Measurements from ENCODE around the gene TENT4B.

The TENT4B gene

DNA sequence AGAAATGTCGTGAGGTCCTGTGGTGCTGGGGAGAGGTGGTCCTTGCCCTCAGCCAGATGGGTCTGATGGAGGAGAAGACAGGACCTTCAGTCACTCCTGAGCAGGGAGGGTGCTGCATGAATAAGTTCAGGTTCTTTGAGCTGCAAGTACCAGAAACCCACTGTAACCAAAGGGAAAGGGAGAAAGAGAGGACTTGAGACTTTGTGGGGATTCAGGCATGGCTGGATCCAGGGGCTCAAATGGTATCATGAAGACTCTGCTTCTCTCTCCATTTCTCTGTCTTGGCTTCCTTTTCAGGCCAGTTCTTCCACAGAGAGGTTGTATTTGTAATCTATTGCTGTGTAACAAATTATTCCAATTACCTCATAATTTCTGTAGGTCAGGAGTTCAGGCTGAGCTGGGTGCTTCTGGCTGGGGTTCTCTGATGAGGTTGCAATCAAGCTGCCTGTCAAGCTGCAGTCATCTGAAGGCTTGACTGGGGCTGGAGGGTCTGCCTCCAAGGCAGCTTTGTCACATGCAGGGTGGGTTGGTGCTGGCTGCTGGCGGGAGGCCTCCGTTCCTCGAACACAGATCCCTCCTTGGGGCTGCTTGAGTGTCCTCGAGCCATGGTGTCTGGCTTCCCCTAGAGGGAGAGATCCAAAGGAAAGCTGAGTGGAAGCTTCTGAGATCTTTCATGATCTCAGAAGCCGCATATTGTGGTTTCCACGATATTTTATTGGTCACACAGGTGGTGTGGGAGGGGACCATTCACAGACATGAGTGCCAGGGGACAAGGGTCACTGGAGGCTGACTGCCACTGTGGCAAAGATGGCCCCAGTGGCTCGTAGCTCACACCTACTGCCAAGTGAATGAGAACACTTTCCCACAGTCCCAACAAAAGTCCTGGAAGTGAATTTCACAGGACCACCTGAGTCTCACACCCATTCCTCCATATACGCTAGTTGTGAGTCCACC, 107.4 kb downstream of the TENT4B start:
- DNase-seq: no peak

DNA sequence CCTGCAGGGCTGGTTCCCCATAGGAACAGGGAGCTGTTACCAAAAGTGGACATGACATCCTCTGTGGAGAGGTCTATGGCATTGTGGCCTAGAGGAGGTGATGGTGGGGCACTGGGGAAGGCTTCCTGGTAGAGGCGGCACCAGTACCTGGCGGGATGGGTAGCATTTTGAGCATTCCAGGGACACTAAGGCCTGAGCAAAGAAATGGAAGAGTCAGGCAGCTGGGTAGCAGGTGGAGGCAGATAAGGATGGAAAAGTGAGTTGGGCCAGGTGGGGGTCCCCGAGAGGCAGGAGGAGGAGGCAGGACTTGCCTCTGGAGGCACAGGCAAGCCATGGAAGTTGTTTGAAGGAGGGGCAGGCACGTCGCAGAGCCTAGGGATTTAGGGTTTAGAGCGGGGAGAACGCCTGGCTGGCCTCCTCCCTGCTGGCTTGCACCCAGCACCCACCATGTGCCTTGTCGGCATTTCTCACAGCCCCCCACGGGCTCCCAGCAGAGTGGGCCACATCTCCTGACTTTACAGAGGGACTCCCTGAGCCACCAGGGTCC, 108.1 kb downstream of the TENT4B start:
- DNase-seq: no peak

DNA sequence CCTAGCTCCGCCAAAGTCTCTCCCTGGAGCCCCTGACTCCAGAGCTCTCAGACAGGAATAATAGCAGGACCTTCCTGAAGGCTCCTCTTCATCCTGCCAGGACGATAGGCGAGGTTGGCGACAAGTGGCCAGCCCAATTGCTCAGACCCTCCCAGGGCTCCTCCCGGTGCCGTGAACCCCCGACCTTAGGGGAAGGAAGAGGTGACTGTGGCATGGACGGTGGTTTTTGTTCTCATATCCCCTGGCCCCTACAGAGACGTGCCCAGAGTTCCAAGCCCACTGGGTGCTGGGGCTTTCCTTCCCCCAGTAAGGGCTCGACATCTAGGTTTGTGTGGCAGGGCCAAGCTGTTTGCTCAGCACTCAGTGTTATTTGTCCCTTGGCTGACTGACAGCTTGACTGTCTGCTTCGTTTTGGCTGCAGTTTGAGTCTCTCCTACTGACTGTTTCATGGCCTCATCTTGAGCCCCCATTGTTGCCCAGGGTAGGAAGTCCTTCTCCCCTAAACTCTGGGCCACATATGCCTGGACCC, 108.7 kb downstream of the TENT4B start:
- no peak for DNase-seq

DNA sequence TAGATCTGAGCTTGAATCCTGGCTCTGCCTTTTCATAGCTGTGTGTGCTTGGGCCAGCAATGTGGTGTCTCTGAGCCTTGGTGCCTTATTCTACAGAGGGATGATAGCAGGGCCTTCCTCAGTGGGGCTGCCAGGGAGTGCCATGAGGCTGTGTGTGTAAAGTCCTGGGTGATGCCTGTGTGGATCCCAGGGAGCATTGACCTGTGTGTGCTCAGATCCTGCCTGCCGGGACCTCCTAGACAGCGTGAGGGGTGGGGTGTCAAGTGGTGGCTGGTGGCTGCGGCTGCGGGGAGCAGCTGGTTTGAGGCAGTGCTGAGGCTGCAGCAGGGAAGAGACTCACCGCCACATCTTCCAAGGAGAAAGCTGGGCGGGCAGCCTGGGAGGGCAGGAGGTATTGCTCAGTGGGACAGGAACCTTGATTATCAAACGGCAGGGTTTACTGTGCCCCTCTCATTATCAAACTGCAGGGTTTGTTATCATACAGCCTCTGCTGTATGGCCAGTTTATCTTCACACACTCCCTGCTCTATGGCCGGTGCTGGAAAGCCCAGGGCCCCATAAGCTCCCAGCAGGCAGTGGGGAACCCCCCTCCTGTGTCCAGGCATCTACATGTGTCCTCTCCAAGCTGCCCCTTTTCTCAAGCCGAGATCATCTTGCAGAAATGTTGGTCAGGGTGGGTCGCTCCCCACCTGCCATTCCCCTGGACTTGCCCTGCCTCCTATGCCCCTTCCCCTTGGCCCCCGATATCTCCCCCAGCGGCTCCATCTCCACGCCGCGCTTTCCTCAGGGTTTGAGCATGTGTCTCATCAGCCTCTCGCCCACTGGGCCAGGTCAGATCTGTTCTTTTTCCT, 110.2 kb downstream of the TENT4B start:
- DNase-seq: no peak

DNA sequence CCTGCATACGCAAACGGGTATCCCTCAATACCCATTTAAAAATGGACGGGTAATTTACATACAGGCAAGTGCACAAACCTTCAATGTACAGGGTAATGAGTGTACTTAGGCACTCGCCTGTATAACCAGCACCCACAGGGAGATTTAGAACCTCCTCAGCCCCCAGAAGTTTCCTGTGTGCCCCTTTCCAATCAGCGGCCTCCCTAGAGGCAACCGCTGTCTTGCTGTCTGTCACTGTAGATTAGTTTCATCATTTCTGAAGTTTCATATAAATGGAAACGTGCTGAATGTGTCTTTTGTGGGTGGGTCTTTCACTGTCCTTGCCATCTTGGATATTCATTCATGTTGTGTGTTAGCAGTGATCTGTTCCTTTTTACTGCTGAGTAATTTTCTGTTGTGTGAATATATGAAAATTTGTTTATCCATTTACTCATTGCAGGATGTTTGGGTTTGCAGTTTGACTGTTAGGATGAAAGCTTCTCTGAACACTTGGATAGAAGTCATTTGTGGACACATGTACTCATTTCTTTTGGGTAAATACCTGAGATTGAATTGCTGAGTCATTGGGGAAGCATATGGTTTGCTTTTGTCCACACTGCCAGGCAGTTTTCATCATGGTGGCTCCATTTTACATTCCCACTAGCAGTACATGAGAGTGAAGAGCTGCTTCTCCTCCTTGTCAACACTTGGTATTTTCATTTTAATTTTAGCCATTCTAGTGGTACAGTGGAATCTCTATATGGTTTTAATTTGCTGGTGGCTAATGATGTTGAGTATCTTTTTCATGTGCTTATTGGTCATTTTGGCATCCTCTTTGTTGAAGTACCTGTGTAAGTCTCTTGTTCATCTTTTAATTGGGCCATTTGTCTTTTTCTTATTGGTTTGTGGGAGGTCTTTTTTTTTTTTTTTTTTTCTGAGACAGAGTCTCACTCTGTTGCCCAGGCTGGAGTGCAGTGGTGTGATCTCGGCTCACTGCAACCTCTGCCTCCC, 111.1 kb downstream of the TENT4B start:
- DNase-seq: peak; percentile 93

DNA sequence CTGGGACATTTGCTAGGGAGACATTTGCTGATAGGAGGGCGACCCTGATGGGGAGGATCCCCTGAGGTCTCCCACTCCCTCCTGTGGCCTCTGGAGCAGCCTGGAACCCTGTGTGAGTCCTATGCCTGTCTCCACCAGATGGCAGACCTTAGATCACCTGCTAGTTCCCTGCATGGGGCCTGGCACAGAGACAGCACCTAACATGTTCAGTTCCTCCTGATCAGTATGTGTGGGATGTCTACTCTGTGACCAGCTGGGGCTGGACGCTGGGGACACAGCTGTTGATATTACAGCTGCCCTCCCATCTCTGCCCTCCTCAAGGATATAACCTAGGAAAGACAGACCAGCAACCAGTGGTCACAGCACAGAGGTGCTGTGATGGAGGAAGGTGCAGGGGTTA, 112.2 kb downstream of the TENT4B start:
- DNase-seq: peak; percentile 69

DNA sequence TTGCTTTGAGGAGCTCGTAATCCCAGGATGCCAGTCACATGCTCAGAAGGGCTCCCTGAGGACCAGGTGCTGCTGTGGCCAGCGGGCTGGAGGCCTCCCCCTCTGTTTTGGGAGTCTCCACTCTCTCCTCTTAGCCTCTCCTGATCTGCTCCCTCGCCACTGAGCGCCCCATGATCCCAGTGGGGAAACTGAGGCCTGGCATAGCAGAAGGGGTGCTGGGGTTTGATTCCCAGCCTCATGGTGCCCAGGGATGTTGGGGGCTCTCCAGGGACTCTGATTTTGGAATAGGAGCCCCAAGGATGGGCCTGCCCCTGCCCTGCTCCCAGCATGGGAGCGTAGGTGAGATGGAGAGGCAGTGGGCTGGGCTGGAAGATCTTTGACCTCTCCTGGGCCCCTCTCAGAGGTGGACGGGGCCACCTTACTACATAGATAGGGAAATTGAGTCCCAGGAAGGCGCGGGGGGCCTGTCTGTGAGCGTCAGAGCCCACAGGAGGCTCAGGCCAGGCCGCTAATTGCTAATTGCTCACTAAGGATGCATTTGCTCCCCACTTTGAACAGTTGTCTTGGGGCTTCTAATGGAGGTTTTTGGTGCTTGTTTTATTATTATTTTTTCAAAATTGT, 112.7 kb downstream of the TENT4B start:
- no peak for DNase-seq

DNA sequence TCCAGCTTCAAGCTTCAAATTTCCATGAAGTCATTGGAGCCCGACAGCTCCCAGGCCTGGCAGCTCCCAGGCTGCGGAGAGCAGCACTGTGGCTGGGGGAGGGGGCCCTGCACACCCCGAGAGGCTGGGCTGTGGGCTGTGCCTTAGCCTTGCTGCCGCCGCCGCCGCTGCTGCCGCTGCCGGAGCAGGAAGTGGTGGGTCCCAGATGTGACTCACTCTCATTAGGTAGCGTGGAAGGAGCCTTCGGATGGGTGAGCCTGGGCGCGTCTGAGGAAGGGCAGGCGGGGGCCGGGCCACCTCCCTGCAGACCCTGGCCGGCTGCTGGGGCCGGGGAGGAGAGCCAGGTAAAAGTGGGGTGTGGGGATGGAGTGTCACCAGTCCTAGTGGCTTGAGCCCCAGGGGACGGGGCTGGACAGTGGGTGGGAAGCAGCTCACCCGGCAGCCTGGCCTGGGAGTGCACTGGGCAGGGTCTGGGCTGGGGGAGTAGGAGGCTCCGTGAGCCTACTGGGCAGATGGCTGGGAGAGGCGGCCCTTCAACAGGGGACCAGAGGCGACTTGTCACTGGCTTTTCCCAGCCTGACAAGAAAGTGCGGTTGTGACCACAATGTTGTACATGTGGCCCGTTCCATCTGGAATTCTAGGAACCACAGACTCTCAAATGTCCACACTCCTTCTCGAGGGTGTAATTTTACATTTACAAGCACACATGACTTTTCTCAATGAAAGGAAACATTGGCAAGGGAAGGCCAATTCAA, 113.4 kb downstream of the TENT4B start, which contains the start of gene ADCY7:
TSS of gene ADCY7 (plus strand) at position 215 of the 755 bp plus-strand sequence. CDS start 21,629 bp downstream, outside the sequence.
- DNase-seq: peak; percentile 96

DNA sequence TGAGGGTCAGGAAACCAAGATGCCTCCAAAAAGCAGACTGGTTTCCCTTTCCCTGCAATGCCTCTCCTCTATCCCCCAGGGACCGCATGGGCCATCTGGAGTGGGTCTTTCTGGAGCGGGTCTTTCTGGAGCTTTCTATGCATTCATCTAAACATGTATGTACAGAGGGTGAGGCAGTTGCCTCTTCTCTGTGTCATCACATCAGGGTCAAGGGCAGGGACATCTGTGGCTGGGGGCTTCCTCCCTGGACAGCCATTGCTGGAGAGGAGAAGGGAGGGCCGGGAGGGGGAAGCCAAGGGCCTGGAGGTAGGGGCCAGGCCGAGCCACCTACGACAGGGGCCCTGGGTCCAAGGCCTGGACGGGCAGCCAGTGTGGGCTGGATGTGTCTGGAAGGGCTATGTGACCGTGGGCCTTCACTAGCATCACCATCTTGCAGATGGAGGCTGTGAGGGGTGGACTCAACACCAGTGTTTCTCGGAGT, 114.1 kb downstream of the TENT4B start:
- DNase-seq: no peak

DNA sequence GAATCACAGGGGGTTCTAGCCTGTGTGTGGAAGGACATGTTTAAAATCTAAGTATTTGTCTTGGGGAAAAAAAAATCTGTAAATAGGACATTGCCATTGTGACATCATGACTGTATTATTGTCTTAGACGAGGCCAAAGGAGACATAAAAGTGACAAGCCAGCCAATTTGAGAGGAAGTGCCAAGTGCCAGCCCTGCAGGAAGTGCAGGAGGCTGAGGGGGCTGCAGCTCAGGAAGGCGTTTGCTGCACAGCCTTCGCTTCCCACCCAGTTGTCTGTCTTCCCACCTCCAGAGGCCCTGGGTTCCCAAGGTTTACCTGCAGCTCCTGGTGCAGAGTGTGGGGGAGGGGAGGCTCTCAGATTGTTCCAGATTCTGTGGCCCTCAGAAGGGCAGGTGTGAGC, 114.5 kb downstream of the TENT4B start:
- peak; percentile 50 for DNase-seq

DNA sequence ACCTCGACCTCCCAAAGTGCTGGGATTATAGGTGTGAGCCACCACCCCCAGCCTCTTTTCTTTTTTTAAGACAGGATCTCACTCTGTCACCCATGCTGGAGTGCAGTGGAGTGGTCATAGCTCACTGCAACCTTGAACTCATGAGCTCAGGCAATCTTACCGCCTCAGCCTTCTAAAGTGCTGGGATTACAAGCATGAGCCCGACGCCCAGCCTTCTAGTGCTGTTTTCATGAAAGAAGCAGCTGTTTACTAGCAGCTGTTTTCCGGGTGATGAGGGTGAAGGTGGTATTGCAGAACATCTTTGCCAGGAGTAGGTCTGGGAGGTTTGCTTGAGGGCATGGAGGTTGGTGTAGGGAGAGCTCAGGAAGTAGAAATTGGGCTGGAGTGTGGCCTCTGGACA, 115.2 kb downstream of the TENT4B start:
- DNase-seq: no peak

DNA sequence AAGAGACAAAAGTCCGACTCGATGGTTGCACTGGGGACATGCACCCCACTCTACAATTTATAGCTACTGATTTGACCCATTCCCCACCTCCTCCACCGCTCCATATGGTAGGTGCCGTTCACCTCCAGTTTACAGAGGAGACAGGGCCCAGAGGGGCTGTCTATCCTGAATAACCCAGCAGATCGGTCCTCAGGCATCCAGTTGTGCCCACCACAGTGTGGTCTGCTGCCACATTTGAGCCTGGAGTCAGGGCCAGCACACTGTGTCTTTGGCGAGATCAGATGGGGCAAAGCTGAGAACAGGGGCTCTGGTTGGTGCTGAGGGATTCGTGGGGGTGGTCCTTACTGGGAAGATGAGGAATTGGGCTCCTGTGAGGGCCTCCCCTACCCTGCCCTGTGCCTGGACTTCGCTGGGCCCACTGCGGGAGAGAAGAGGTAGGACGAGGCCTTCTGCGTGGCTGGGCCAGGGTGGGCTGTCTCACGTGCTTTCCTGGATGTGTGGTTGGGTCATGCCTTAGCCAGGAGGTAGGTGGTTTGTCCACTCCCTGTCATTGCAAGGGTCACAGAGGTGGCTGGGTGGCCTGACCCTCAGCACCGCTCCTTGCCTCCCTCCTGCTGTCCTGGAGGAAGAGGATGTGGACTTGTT, 116.1 kb downstream of the TENT4B start:
- DNase-seq: no peak

DNA sequence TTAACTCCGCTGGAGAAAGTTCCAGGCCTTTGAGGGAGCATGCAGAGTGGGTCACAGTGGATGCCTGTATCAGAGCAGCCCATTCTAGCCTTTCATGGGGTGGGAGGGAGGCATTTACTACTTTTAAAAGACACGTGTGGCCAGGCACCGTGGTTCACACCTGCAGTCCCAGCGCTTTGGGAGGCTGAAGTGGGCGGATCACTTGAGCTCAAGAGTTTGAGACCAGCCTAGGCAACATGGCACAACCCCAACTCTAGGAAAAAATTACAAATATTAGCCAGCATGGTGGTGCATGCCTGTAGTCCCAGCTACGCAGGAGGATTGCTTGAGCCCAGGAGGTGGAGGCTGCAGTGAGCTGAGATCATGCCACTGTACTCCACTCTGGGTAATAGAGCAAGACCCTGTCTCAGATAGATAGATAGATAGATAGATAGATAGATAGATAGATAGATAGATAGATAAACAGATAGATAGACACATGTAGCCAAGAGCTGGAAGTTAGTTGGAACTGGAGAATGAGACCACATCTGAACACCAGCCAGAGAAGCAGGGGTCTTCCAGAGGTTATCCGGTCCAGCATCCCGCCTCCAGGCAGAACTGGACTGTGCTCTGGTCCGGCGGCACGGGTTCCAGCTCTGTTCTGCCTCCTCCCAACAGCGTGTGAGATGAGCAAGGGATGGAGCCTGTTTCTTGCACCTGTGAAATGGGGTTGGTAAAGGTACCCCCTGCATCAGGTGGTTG, 116.8 kb downstream of the TENT4B start:
- DNase-seq: no peak

DNA sequence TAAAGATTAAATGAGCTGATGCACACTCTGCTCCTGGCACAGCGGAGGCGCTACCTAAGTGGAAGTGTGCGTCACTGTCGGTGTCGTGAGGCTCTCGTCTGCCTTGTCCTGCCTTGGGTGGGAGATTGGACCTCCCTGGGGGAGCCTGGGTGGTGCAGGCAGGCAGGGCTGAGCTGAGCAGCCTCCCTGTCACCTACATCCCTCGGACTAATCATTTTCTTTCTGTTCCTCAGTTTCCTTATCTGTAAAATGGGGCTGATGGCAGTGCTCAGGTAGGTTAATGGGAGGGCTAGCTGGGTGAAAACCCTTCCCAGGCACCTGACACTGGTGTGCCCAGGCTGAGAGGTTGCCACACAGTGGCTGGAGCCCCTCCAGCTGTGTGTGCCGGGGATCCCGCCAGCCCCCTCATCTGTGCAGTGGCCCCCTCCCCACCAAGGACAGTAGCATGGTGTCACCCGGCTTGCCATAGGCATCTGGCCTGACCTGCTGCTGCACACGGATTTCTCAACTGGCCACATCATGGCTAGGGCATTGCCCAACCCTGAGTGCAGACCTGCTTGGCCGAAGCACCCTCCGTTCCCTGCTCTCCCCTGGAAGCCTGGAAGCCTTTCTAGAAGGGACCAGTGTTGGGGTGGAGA, 117.5 kb downstream of the TENT4B start:
- no peak for DNase-seq

DNA sequence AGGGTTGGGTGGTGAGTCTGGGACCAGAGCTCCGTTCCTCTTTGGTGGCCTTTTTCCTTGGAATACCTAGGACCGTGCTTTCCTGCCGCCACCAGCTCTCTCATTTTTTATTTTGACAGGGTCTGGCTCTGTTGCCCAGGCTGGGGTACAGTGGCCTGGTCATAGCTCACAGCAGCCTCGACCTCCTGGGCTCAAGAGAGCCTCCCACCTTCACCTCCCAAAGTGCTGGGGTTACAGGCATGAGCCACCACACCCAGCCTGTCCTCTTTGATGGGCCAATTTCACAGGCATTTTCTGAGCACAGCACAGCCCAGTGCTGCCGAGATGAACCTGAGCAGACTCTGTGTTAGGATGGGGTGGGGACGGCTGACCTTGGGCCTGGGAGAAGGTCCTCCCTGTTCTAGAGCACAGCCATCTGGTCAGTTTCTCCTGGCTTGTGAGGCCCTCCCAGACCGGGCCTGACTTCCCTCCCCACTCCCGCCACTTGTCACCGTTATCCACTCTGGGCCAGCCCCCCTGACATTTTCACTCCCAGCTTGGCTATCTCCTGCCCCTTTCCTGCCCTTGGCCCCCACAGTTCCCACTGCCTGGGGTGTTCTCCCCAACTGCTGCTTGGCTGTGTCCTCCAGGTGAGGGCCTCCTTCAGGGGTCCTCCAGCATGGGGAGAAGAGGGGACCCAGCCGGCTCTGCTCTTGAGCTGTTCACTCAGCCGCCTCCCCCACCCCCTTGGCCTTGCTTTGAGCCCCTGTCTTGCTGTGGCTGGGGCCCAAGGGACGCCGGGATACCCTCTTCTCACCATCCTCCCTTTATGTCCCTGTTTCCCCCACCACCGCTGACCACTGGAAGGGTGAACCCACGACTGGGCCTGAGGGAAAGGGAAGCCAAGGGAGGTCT, 118.3 kb downstream of the TENT4B start:
- no peak for DNase-seq

DNA sequence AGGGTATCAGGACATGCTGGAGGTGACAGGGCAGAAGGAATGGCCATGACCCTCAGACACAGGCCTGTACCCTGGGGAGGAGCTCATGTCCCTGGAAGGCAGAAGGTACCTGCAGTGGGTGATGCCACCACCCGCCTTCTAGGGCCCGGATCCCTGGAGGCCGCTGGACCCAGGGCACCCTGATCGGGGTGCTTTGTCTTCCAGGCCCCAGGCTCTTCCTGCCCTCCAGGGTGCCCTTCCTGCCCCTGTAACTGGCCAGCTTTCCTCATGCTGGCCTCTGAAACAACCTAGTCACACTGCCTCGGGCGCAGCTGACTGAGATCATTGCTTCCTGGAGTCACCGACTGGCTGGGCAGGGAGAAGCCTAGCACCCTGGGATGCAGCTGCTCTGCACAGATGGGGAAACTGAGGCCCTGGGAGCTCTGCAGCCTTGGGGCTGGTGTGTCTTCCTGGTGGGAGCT, 119.0 kb downstream of the TENT4B start:
- no peak for DNase-seq

DNA sequence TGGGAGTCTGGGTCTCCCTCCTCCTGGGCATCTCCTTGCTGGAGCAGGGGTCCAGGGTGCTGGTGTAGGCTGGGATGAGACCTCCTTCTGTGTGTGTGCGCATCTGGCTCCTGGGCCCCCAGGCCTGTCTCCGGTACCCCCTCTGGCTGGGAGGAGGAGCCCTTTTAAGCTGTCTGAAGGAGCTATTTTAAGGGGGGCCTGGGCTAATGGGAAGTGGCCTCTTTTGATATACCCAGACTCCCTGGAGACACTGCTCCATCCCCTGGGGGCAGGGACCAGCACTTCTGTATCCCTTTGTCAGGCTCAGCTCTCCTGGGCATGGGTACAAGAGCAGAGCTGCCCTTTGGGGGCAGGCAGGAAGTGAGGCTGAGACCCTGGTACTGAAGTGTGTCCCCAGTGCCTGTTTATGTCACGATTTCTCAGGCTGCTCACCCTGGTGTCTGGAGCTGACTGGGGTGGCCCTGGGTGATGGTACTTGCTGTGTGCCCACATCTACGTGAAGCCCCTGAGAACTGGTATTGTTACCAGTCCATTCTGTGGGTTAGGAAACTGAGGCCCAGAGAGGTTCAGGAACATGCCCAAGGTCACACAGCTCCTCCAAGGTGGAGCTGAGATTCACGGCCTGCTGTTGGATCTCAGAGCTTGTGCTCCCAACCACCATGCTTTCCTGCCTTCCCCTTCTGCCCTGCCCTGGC, 119.7 kb downstream of the TENT4B start:
- DNase-seq: no peak

All from activated CD4-positive, alpha-beta T cell treated with anti-CD3 and anti-CD28 coated beads, Interleukin-10, Interleukin-2, amounts not matched to agents 100 ng/mL and 50 ng/mL, durations not matched to agents 16 hours and 8 hours (primary cell).